Liver (tissue), 9 donors: ENCODE data around the gene ADTRP. TPM values are rescaled to one million over a fixed set of nuclear protein-coding genes. Genes with fewer than 3 reads are reported as not detected.

Source experiments
- DNase-seq: peaks from one replicate; pipeline ENCODE4 v3.0.0-alpha.2; 2017; ENCODE audit warnings: low spot score
- H3K27ac ChIP-seq, 2 donors: one replicate each; pipeline ENCODE4 v1.7.0; 2013; ENCODE audit warnings: inconsistent platforms in 2 of 2, low read length in 2 of 2, control low read depth in 1 of 2, low read depth in 1 of 2, mild to moderate bottlenecking in 1 of 2
- H3K27me3 ChIP-seq, 4 donors: one replicate each; pipeline versions ENCODE4 v1.6.1 to v1.7.0; 2013; ENCODE audit warnings: low read length in 3 of 4, inconsistent platforms in 1 of 4, mild to moderate bottlenecking in 1 of 4, moderate library complexity in 1 of 4; ENCODE audit not compliant: control insufficient read depth in 4 of 4, insufficient read depth in 4 of 4
- H3K36me3 ChIP-seq, 4 donors: one replicate each; pipeline versions ENCODE4 v1.6.1 to v1.7.0; 2013; ENCODE audit warnings: low read length in 3 of 4, mild to moderate bottlenecking in 3 of 4, low read depth in 1 of 4, moderate library complexity in 1 of 4; ENCODE audit not compliant: control insufficient read depth in 4 of 4, insufficient read depth in 3 of 4
- H3K4me1 ChIP-seq, 4 donors: one replicate each; pipeline versions ENCODE4 v1.6.1 to v1.7.0; 2013; ENCODE audit warnings: low read length in 3 of 4, mild to moderate bottlenecking in 3 of 4, moderate library complexity in 1 of 4; ENCODE audit not compliant: control insufficient read depth in 4 of 4, insufficient read depth in 4 of 4
- H3K4me3 ChIP-seq, 3 donors: one replicate each; pipeline versions ENCODE4 v1.6.1 to v1.7.0; 2013; ENCODE audit warnings: low read length in 3 of 3, control low read depth in 1 of 3, low read depth in 1 of 3, mild to moderate bottlenecking in 1 of 3
- H3K9ac ChIP-seq, 2 donors: one replicate each; pipeline ENCODE4 v1.7.0; 2013; ENCODE audit warnings: low read length in 2 of 2, mild to moderate bottlenecking in 2 of 2, moderate library complexity in 2 of 2, control low read depth in 1 of 2, low read depth in 1 of 2
- H3K9me3 ChIP-seq, 4 donors: one replicate each; pipeline versions ENCODE4 v1.6.1 to v1.7.0; 2013; ENCODE audit warnings: low read length in 3 of 4; ENCODE audit not compliant: control insufficient read depth in 4 of 4
- ATF3 ChIP-seq: IDR thresholded peaks from 2 replicates; pipeline ENCODE4 v1.6.1; 2016; ENCODE audit warnings: antibody characterized with exemption
- CTCF ChIP-seq: fragments of 150-350 bp; IDR thresholded peaks from 2 replicates; pipeline ENCODE4 v1.5.1; 2017; ENCODE audit warnings: improper control_type of control experiment, low read depth, low read length; ENCODE audit not compliant: missing input control
- EGR1 ChIP-seq, 2 donors: IDR thresholded peaks; 2 replicates each; pipeline ENCODE4 v1.6.1; 2016 to 2018; ENCODE audit warnings: antibody characterized with exemption in 2 of 2, low read depth in 2 of 2
- FOXA1 ChIP-seq: IDR thresholded peaks from 2 replicates; pipeline ENCODE4 v1.6.1; 2016; ENCODE audit warnings: antibody characterized with exemption
- FOXA2 ChIP-seq: IDR thresholded peaks from 2 replicates; pipeline ENCODE4 v1.6.1; 2016; ENCODE audit warnings: antibody characterized with exemption
- GABPA ChIP-seq, 2 donors: IDR thresholded peaks in 1 of 2; conservative IDR thresholded peaks in 1 of 2; 2 replicates each; pipeline ENCODE4 v1.6.1; 2016; ENCODE audit warnings: antibody characterized with exemption in 2 of 2, mild to moderate bottlenecking in 1 of 2, moderate library complexity in 1 of 2
- HNF4A ChIP-seq, 2 donors: conservative IDR thresholded peaks; 2 replicates each; pipeline ENCODE4 v1.6.1; 2016; ENCODE audit warnings: antibody characterized with exemption in 2 of 2, mild to moderate bottlenecking in 2 of 2
- HNF4G ChIP-seq: IDR thresholded peaks from 2 replicates; pipeline ENCODE4 v1.6.1; 2016; ENCODE audit warnings: antibody characterized with exemption
- JUND ChIP-seq, 2 donors: IDR thresholded peaks; 2 replicates each; pipeline ENCODE4 v1.6.1; 2016; ENCODE audit warnings: antibody characterized with exemption in 2 of 2
- MAX ChIP-seq: IDR thresholded peaks from 2 replicates; pipeline ENCODE4 v1.6.1; 2016; ENCODE audit warnings: antibody characterized with exemption
- NR2F2 ChIP-seq: IDR thresholded peaks from 2 replicates; pipeline ENCODE4 v1.6.1; 2016; ENCODE audit warnings: antibody characterized with exemption
- RAD21 ChIP-seq, 2 donors: IDR thresholded peaks; 2 replicates each; pipeline ENCODE4 v1.6.1; 2016; ENCODE audit warnings: antibody characterized with exemption in 2 of 2, mild to moderate bottlenecking in 2 of 2
- REST ChIP-seq: IDR thresholded peaks from 2 replicates; pipeline ENCODE4 v1.6.1; 2016; ENCODE audit warnings: antibody characterized with exemption, mild to moderate bottlenecking
- RXRA ChIP-seq, 2 donors: IDR thresholded peaks; 2 replicates each; pipeline ENCODE4 v1.6.1; 2017 to 2018; ENCODE audit warnings: antibody characterized with exemption in 2 of 2, mild to moderate bottlenecking in 1 of 2
- SP1 ChIP-seq: IDR thresholded peaks from 2 replicates; pipeline ENCODE4 v1.6.1; 2018; ENCODE audit warnings: antibody characterized with exemption, mild to moderate bottlenecking
- TAF1 ChIP-seq: conservative IDR thresholded peaks from 2 replicates; pipeline ENCODE4 v1.6.1; 2016; ENCODE audit warnings: antibody characterized with exemption, mild to moderate bottlenecking
- YY1 ChIP-seq: IDR thresholded peaks from 2 replicates; pipeline ENCODE4 v1.6.1; 2016; ENCODE audit warnings: antibody characterized with exemption, mild to moderate bottlenecking
- ZBTB33 ChIP-seq: IDR thresholded peaks from 2 replicates; pipeline ENCODE4 v1.6.1; 2016; ENCODE audit warnings: antibody characterized with exemption
- WGBS: extraction: QIAGEN DNeasy Blood & Tissue Kit; methylation state at CpG from one replicate; pipeline ENCODE4 v1.1.7; 2013; 5-methylcytosine and 5-hydroxymethylcytosine counted together
- polyA plus RNA-seq, 2 donors: library from polyadenylated mRNA; stranded (reverse) in 1 of 2; unstranded in 1 of 2; fragments of 200-250 nt in 1 of 2; fragments of >200 nt in 1 of 2; fragmentation: Nextera tagmentation in 1 of 2; extraction: Ambion mirVana in 1 of 2; gene quantifications; one replicate each; pipeline versions ENCODE4 v1.2.1 to v1.2.3, GENCODE V29; 2013 to 2015
- total RNA-seq, 2 donors: library from RNA; depleted of rRNA; stranded (reverse); fragments of >200 nt; gene quantifications; one replicate each; pipeline ENCODE4 v1.2.3, GENCODE V29; 2014
- donor health status: healthy.
- donor health status: healthy.
- donor health status: healthy.
- donor health status: healthy.
- donor health status: healthy.

Gene ADTRP
- total and polyA plus RNA-seq, 4 donors, result 0.21 to 2.0 (median 0.50) TPM; not detected in 1

GRCh38 chr6:11789744-11790143 is 11.1 kb upstream of the ADTRP start:
- Histone ChIP-seq H3K9me3 (no peaks in the 10 kb centered on the region), H3K27me3 (no peaks in the 10 kb centered on the region), H3K4me1 (peaks cover 0 to 2% (median 0%) of the 10 kb centered on the region in 4 donors), H3K36me3 (no peaks in the 10 kb centered on the region), H3K27ac (no peak overlapping the region), H3K9ac (no peak overlapping the region), H3K4me3 (no peak overlapping the region)
- no peak for TF ChIP-seq REST
- no peak for DNase-seq
- WGBS, result 96% methylated on average over 5 of the region's 5 CpGs

- TF ChIP-seq FOXA2, result no peak
- no peak for TF ChIP-seq CTCF
- no peak for TF ChIP-seq RAD21 (IDR thresholded peaks at IDR 0.05)
- TF ChIP-seq NR2F2, result no peak
- no peak for TF ChIP-seq HNF4G
- TF ChIP-seq GABPA (IDR thresholded peaks at IDR 0.05 in 1 of 2, conservative IDR thresholded peaks at IDR 0.05 in 1 of 2), result no peak
- no peak for TF ChIP-seq REST
- TF ChIP-seq RXRA (IDR thresholded peaks at IDR 0.05), result no peak
- no peak for TF ChIP-seq YY1
- no peak for TF ChIP-seq FOXA1
- no peak for TF ChIP-seq SP1
- TF ChIP-seq JUND (IDR thresholded peaks at IDR 0.05), result no peak
- no peak for TF ChIP-seq TAF1
- no peak for TF ChIP-seq EGR1 (IDR thresholded peaks at IDR 0.05; ENCODE audit: low read depth in 2 of 2)
- no peak for TF ChIP-seq ZBTB33
- TF ChIP-seq MAX, result no peak
- TF ChIP-seq ATF3, result no peak
- no peak for TF ChIP-seq HNF4A (conservative IDR thresholded peaks at IDR 0.05)
- no peaks in the 10 kb centered on the region for H3K36me3 ChIP-seq
- no peaks in the 10 kb centered on the region for H3K9me3 ChIP-seq
- WGBS, result 91% methylated on average over 4 of the region's 4 CpGs
- H3K9ac ChIP-seq, result no peak overlapping the region
- no peak overlapping the region for H3K4me3 ChIP-seq
- H3K27me3 ChIP-seq, result no peaks in the 10 kb centered on the region
- H3K27ac ChIP-seq, result no peak overlapping the region
- H3K4me1 ChIP-seq, result no peaks in the 10 kb centered on the region
- no peak for DNase-seq
Observed at GRCh38 chr6:11788043-11788442, 9.4 kb upstream of the ADTRP start.
